Liver (tissue), 3 donors: Measurements from ENCODE around the gene CCDC110.
A peak's percentile ranks its signal among the peaks of the same experiment; 100 is the strongest.

ENCODE experiments used
- CTCF ChIP-seq: fragments of 150-350 bp; IDR thresholded peaks from 2 replicates; pipeline ENCODE4 v1.5.1; 2017; ENCODE audit warnings: improper control_type of control experiment, low read depth, low read length; ENCODE audit not compliant: missing input control
- FOXA1 ChIP-seq: IDR thresholded peaks from 2 replicates; pipeline ENCODE4 v1.6.1; 2016; ENCODE audit warnings: antibody characterized with exemption
- JUND ChIP-seq, 2 donors: IDR thresholded peaks; 2 replicates each; pipeline ENCODE4 v1.6.1; 2016; ENCODE audit warnings: antibody characterized with exemption in 2 of 2
- REST ChIP-seq: IDR thresholded peaks from 2 replicates; pipeline ENCODE4 v1.6.1; 2016; ENCODE audit warnings: antibody characterized with exemption, mild to moderate bottlenecking
- RXRA ChIP-seq, 2 donors: IDR thresholded peaks; 2 replicates each; pipeline ENCODE4 v1.6.1; 2017 to 2018; ENCODE audit warnings: antibody characterized with exemption in 2 of 2, mild to moderate bottlenecking in 1 of 2
- SP1 ChIP-seq: IDR thresholded peaks from 2 replicates; pipeline ENCODE4 v1.6.1; 2018; ENCODE audit warnings: antibody characterized with exemption, mild to moderate bottlenecking
- YY1 ChIP-seq: IDR thresholded peaks from 2 replicates; pipeline ENCODE4 v1.6.1; 2016; ENCODE audit warnings: antibody characterized with exemption, mild to moderate bottlenecking
- TF ChIP-seq, protein P1 (sequence below): IDR thresholded peaks from 2 replicates; pipeline ENCODE4 v1.6.1; 2016; ENCODE audit warnings: antibody characterized with exemption
- TF ChIP-seq, protein P2 (sequence below): IDR thresholded peaks from 2 replicates; pipeline ENCODE4 v1.6.1; 2016; ENCODE audit warnings: antibody characterized with exemption
- donor health status: healthy.
- donor health status: healthy.

DNA sequence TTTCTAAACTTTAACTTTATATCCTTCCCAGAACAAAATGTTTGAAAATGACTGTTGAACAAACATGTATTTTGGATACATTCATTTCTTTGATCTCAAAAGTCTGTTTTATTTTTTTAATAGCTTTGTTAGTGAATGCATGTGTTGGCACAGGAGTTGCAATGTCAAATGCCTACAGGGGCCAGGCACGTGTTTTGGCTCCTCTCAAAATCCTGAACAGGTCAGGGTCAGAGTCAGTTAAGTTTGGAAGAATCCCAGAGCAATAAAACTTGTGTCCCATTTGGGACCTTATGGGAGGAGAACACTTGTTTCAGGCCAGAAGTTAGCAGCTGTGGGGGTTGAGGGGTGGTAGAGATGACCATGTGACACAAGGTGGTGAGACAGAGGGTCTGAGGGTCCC, 29.0 kb upstream of the CCDC110 start:
- TF ChIP-seq CTCF: no peak
- no peak for TF ChIP-seq REST
- peak; percentile 15 for TF ChIP-seq SP1
- TF ChIP-seq YY1: no peak
- no peak for TF ChIP-seq JUND (IDR thresholded peaks at IDR 0.05)
- TF ChIP-seq, protein P1, sequence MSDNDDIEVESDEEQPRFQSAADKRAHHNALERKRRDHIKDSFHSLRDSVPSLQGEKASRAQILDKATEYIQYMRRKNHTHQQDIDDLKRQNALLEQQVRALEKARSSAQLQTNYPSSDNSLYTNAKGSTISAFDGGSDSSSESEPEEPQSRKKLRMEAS: no peak
- TF ChIP-seq FOXA1: no peak
- TF ChIP-seq, protein P2, sequence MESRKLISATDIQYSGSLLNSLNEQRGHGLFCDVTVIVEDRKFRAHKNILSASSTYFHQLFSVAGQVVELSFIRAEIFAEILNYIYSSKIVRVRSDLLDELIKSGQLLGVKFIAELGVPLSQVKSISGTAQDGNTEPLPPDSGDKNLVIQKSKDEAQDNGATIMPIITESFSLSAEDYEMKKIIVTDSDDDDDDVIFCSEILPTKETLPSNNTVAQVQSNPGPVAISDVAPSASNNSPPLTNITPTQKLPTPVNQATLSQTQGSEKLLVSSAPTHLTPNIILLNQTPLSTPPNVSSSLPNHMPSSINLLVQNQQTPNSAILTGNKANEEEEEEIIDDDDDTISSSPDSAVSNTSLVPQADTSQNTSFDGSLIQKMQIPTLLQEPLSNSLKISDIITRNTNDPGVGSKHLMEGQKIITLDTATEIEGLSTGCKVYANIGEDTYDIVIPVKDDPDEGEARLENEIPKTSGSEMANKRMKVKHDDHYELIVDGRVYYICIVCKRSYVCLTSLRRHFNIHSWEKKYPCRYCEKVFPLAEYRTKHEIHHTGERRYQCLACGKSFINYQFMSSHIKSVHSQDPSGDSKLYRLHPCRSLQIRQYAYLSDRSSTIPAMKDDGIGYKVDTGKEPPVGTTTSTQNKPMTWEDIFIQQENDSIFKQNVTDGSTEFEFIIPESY: no peak
- peak in 1 of 2 donors; percentile 51 for TF ChIP-seq RXRA (IDR thresholded peaks at IDR 0.05)
